ENCODE results near the gene GOT1.

Gene GOT1

GRCh38 chr10:99394761-99395386, 35.5 kb downstream of the GOT1 start:
- peak; percentile 74 for DNase-seq

DNA sequence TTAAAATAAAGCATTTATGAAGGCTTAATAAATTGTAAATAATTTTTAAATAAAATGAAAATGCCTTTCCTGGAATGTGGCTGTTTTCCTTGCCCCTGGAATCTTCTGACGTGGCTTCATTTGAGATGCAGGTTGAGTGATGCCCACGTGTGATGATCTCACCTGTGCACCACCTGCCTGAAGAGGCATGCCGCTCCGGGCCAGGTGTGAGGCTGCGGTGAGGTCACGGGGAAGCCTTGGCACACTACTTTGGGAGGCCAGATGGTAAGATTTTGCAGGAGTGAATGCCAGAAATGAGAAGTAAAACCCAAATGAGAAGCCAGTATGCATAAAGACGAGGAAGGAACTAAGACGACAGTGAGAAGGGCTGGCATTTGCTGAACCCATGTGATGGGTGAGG, 36.2 kb downstream of the GOT1 start:
- peak; percentile 56 for DNase-seq

DNA sequence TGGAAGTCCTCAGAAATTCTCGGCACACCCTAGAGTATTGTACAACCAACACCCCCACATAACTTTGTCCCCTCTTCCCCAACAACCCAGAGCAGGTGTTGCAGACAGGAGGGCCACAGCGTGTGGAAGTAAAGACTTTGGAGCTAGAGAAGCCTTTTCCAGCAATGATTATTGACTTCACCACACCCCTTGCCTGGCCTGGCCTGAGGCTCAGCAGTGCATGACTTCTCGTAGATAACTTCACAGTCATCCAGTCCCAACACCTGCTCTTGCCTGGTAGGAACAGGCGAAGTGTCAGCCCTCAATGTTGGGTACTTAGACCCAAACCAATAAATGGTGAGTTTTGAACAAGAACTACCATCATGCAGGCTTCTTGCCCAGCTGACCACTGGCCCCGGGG, 36.7 kb downstream of the GOT1 start:
- DNase-seq = no peak

- no peak for DNase-seq
These were observed 37.4 kb downstream of the GOT1 start for GRCh38 chr10:99393036-99393435.

DNA sequence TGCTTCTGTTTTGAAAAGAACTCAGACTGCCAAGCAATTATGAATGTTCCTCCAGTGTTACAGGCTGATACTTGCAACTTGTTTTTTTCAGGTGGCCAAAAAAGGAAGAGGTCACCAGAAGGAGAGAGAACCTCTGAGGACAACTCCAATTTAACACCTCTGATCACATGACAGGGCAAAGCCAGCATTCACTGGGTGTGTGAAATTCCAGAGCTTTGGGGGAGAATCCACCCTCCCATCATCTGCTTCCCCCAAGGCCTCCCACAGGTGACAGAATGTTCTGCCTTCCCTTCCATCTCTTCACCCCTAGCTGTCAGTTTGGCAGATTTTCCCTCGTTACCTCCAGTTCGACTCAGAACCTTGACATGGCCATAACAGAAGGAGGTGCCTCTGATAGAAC, 39.1 kb downstream of the GOT1 start:
- no peak for DNase-seq

GRCh38 chr10:99389729-99390480, 40.5 kb downstream of the GOT1 start:
- DNase-seq = no peak

DNA sequence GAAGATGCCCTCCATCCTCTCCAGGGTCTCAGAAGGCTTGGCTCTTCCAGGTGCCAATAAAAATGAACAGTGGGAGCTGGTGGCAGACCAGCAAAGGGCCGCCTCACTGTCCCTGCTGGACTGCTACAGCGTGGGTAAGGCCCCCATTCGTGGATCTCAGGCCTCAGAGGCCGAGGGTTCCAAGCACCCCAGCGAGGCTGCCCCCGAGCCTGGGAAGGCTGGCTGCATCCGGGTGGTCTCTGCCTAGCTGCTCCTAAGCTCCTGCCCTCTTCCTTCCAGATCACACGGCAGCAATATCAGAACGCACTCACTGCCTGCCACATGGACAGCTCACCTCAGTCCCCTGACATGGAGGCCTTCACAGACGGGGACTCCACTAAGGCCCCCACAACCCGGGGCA, 42.9 kb downstream of the GOT1 start:
- DNase-seq = no peak

GRCh38 chr10:99387071-99387470, 43.4 kb downstream of the GOT1 start:
- DNase-seq = no peak

DNA sequence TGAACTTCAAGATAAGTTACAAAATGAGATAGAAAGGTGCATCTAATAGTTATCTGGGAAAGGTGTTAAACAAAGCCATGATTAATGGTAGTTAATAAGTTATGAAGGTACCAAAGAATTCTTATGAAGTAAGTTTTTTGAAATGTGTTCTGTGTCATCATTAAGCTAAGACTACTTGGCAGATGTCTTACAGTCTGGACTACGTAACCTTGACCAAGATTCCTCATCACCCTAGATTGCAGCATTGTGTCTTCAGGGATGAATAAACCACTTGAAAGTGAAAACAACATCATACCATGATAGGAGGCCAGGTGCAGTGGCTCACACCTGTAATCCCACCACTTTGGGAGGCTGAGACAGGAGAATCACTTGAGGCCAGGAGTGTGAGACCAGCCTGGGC, 48.2 kb downstream of the GOT1 start:
- no peak for DNase-seq

DNA sequence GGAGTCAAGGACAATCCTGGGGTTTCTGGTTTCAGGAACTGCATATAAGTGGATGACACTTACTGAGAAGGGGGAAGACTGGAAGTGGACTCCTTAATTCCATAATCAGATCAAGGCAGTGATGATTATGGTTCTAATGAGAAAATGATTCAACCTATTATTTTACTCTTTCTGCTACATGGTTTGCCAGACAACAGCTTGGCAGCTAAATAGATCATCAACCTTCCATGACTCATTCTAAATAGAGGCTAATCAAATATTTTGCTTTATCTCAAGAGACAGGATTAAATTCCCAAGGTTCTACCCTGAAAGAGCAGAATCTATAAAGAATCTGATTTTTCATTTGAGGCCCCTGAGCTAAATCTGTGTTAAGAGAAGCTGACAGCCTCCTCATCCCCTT, 55.0 kb downstream of the GOT1 start:
- no peak for DNase-seq

DNA sequence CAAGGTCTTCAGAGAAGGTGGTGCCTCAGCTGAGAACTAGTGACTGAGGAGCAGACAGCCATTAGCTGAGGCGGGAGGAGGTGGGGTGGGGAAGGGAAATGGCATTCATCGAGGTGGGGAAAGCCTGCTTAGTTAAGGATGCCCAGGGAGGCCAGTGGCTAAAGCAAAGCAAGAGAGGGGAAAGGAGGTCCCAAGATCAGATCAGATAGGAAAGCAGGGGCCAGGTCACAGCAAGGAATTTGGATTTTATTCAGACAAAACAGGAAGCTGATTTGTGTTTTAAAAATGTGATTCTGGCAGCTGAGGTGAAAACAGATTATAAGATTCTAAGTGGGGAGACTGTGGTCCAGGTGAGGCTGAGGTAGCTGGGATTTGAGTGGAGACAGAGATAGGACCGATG, 55.5 kb downstream of the GOT1 start:
- DNase-seq = no peak

GRCh38 chr10:99374526-99374925, 55.9 kb downstream of the GOT1 start:
- no peak for DNase-seq

GRCh38 chr10:99372546-99373271, 57.7 kb downstream of the GOT1 start:
- DNase-seq = no peak

DNA sequence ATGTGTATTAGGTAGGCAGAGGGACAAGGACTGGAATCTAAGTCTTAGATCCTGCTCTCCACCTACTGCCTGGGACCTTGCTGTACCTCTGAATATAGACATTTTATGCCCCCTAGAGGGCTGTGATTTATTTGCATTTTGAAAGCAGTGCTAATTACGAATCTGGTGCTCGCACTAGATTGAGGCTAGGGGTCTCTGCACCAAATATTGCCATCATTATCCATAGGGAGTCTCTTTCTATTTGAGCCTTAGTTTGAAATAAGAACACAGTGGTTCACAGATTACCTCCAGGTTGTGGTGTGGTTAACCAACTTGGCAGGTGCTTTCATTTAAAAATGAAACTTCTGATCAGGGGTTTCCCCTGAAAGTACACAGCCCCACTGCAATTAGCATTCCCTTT, 59.4 kb downstream of the GOT1 start:
- DNase-seq = no peak

DNA sequence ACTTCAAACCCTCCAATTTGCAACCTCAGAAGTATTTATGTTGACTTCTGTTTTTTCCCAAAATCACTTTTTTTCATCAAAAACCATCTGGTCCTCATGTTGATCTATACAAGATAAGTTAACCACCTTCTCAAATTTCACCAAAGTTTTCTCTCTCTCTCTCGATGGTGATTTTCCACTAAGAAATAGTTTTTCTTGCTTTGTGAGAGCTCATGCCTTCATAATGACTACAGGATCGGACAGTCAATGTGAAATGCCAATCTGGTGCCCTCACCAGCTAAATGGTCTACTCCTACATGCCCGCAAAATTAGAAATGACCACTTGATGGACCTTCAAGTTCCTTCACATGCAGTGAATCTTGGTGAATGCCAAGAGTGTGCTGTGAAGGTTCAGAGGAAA, 60.9 kb downstream of the GOT1 start:
- DNase-seq = no peak

- no peak for DNase-seq
These were observed 61.3 kb downstream of the GOT1 start for GRCh38 chr10:99369126-99369525.

GRCh38 chr10:99368646-99369045, 61.8 kb downstream of the GOT1 start:
- DNase-seq = no peak

GRCh38 chr10:99366666-99367065, 63.8 kb downstream of the GOT1 start:
- DNase-seq = no peak

GRCh38 chr10:99365736-99366135, 64.7 kb downstream of the GOT1 start:
- DNase-seq = no peak

DNA sequence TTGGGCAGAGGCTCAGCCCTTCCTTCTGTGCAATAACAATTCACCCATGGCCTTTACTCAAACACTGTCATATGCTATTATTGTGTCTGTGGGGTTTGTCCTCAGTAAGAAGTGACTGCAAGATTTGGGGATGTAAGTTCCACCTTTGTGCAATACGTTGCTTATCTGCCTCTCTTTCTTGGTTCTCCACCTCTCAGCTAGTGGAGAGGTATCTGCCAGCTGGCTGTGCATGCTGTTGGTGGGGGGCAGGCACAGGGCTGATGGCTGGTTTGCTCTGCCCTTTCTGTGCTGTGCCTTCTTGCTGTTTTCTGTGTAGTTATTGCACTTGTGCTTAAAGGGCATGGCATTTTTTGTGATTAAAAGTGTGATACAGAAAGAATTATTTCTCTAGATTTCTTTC, 65.1 kb downstream of the GOT1 start:
- no peak for DNase-seq

- no peak for DNase-seq
These were observed 66.3 kb downstream of the GOT1 start for GRCh38 chr10:99364125-99364524.

DNA sequence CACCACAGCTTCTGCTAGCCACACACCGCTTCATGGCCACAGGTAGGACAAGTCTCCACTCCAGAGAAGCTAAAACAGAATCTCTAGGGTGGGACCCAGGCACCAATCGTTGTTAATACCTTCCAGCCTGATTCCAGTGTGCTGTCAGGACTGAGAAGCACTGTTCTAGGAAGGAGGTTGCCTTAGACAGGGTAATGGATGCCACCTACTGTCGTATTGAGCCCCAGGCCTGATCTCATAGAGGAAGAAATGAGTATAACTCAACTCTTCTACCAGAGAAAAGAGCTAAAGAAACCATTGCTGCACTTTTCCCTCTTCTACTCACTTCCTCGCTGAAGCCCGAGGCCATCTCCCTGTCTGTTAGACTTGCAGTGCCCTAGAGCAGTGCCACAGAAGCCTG, 69.5 kb downstream of the GOT1 start:
- DNase-seq = no peak

- DNase-seq = no peak
These were observed 72.3 kb downstream of the GOT1 start for GRCh38 chr10:99358101-99358500.

DNA sequence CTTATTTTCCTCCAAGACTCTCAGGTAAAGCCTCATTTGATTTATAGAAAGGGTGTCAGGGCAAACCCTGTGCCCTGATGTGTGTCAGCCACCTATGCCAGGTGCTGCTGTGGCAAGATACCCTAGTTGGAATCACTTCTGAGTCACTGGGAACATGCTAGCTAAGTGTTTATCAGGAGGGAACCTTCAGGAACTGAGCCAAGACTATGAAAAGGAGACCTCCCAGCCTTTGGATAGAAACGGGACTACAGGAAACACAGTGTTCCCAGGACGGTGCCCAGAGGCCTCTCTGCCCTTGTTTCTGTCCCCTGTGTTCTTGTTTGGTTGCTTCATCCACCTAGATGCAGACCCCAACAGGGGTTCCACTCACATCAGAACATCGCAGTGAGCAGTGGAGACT, 72.7 kb downstream of the GOT1 start:
- no peak for DNase-seq

All from NCI-H2029 (cell line).